Renal cortex interstitium (tissue), 15 donors: Measurements from ENCODE around the gene GRIN2A. TPM values are rescaled to one million over a fixed set of nuclear protein-coding genes. Genes with fewer than 3 reads are reported as not detected.

Source experiments
- DNase-seq, 11 donors: peaks; one replicate each; pipeline ENCODE4 v3.0.0-alpha.2; 2013; ENCODE audit warnings: low read depth in 9 of 11, low spot score in 4 of 11; ENCODE audit errors: extremely low read depth in 1 of 11
- long read RNA-seq, 16 experiments: transcript quantifications; one replicate each; lab custom pipeline, GENCODE V29; 2026
- polyA plus RNA-seq, 3 donors: library from polyadenylated mRNA; unstranded; fragments of 120-200 nt; gene quantifications; one replicate each; pipeline ENCODE4 v1.2.1, GENCODE V29; 2013; ENCODE audit not compliant: insufficient read length in 3 of 3

GRIN2A gene
- polyA plus RNA-seq, result 1 to 10 TPM; 5.8 to 6.6 (median 6.5) TPM
- long read RNA-seq, donor 1, partial matches to known transcripts, result 0 of 1 reads
- long read RNA-seq, donor 1, other reads (novel, unspliced or antisense), result 0 of 1 reads
- long read RNA-seq, donor 2, partial matches to known transcripts, result 0 of 3 reads
- long read RNA-seq, donor 2, other reads (novel, unspliced or antisense), result 0 of 3 reads
- long read RNA-seq, donor 3, partial matches to known transcripts, result 0 of 1 reads
- long read RNA-seq, donor 3, other reads (novel, unspliced or antisense), result 0 of 1 reads
- long read RNA-seq, donor 4, partial matches to known transcripts, result 0 of 1 reads
- long read RNA-seq, donor 4, other reads (novel, unspliced or antisense), result 0 of 1 reads
- long read RNA-seq, donor 5, result 0 reads
- long read RNA-seq, donor 6, partial matches to known transcripts, result 0 of 1 reads
- long read RNA-seq, donor 6, other reads (novel, unspliced or antisense), result 0 of 1 reads
- long read RNA-seq, donor 7, partial matches to known transcripts, result 0 of 1 reads
- long read RNA-seq, donor 7, other reads (novel, unspliced or antisense), result 0 of 1 reads
- long read RNA-seq, donor 8, result 0 reads
- long read RNA-seq, donor 9, result 0 reads
- long read RNA-seq, donor 10, result 0 reads
- long read RNA-seq, donor 11, result 0 reads
- long read RNA-seq, donor 12, result 0 reads
- long read RNA-seq, donor 13, result 0 reads
- long read RNA-seq, donor 14, result 0 reads
- long read RNA-seq, donor 15, partial matches to known transcripts, result 0 of 1 reads
- long read RNA-seq, donor 15, other reads (novel, unspliced or antisense), result 0 of 1 reads
- long read RNA-seq, donor 16, result 0 reads

- DNase-seq, result peak in 6 of 11 donors; percentile 13 to 42 (median 22)
These were observed at the start of gene GRIN2A for GRCh38 chr16:10182222-10183053. Gene GRIN2A (minus strand): TSS chr16:10182428. CDS start chr16:10180411, 2,017 bp downstream.

DNA sequence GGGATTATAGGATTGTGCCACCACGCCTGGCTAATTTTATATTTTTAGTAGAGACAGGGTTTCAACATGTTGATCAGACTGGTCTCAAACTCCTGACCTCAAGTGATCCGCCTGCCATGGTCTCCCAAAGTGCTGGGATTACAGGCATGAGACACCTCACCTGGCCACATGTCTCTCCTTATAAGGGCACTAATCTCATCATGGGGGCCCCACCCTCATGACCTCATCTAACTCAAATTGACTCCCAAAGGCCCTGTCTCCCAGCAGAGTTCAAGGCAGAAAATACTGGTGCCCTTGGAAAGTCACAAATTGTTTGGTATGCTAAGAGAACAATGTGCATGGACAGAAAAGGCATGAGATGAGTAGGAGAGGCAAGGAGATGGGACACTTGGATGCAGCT lies 49.3 kb upstream of the GRIN2A start:
- DNase-seq, result no peak

- DNase-seq, result peak in 1 of 11 donors; percentile 20
These were observed 46.6 kb upstream of the GRIN2A start for GRCh38 chr16:10228779-10229178.

- DNase-seq, result no peak
These were observed 44.7 kb upstream of the GRIN2A start for GRCh38 chr16:10226987-10227306.

- DNase-seq, result peak in 1 of 11 donors; percentile 29
These were observed 44.1 kb upstream of the GRIN2A start for GRCh38 chr16:10226141-10226986.

GRCh38 chr16:10225653-10226052 lies 43.4 kb upstream of the GRIN2A start:
- DNase-seq, result no peak

DNA sequence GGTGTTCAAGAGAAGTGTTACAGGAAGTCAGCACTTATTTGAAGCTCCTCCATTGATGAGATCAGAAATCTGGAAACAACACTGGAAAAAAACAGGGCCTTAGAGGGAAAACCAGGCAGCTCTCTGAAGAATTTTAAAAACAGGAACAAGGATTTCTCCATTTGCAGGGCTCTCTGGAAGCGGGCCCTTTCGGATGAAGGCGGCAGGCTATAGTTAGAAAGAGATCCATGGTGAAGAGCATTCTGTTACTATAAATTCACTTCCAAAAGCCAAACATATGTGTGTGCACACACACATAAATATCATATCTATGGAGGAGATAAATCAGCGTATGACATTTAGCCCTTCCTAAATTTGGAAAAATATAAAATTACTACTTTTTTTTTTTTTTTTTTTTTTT lies 42.6 kb upstream of the GRIN2A start:
- no peak for DNase-seq

DNA sequence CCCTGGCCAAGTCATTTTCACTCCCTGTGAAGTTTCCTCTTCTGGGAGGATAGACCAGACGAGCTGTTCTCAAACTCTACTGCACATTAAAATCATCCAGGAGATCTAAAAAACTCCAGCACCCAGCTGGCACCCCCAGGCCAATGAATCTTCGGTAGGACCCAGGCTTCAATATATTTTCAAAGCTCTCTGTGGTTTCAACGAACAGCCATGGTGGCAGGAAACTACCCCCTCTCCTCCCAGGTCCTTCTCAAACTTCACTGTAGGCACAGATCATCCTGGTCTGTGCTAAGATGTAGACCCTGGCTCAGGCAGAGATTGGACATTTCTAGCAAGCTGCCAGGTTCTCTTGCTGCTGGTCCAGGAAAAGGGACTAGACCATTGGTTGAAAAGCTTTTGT lies 38.7 kb upstream of the GRIN2A start:
- no peak for DNase-seq

- no peak for DNase-seq
These were observed 37.5 kb upstream of the GRIN2A start for GRCh38 chr16:10219742-10220141.

DNA sequence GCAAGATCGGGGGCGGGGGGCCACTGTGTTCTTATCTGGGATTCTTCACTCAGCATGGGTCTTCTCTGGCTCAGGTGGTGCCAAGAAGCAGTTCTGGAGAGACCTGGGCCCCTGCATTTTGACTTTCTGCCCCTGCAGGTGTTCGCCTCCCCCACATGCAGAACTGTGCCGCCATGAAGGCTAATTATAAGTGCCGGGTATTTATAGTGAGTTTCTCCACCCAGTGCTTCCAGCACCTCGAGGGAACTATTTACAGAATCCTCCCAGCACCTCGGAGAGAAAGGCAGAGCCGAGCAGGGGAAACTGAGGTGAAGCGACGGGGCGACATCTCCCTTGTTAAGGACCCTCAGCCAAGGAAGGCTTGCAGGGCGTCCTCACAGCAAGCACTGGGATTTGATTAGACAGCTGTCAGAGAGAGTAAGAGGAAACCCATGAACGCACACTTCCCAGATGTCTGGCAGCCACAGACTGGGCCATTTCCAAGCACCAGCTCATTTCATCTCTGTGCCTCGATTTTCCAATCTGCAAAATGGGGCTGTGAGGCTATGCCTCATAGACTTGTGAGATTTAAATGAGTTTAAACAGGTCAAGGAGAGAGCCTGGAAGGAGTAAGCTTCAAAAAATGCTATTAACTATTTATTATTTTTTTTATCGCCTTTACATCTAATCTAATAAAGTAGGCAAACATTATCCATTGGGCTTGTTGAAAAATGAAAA lies 36.4 kb upstream of the GRIN2A start:
- DNase-seq, result no peak

- DNase-seq, result no peak
These were observed 31.5 kb upstream of the GRIN2A start for GRCh38 chr16:10213748-10214147.

GRCh38 chr16:10210944-10211343 lies 28.7 kb upstream of the GRIN2A start:
- no peak for DNase-seq

DNA sequence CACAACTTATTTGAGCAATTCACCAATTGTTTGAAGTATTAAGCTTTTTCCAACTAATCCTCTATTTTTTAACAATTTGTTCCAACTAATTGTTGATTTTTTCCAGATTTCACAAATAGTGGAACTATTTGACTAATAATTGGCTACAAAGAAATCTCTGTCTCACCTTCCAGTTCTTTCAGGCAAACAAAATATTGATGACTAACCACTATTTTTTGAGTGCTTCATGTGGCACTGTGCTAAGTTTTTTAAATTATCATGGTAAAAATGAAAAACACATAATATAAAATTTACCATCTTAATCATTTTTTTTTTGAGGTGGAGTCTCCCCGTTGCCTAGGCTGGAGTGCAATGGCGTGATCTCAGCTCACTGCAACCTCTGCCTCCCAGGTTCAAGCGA lies 24.6 kb upstream of the GRIN2A start:
- DNase-seq, result no peak

- no peak for DNase-seq
These were observed 24.0 kb upstream of the GRIN2A start for GRCh38 chr16:10206215-10206614.

DNA sequence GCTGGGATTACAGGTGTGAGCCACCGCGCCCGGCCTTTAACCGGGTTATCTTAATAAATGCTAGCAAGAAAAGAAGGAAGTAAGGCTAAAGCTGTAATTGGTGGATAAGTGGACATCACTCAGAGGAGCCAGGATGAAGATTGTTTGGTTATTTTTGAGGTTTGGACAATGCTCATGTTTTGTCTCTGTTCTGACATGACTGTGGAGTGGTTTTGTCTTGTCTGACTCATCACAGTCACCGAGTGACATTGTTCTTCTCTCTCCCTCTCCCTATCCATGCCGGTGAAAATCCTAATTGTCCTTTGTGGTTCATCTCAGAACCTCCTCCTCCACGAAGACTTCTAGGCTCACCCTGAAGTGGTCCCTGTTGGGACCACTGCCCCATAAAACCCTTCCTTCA lies 23.5 kb upstream of the GRIN2A start:
- DNase-seq, result no peak

GRCh38 chr16:10202649-10203048 lies 20.4 kb upstream of the GRIN2A start:
- no peak for DNase-seq

DNA sequence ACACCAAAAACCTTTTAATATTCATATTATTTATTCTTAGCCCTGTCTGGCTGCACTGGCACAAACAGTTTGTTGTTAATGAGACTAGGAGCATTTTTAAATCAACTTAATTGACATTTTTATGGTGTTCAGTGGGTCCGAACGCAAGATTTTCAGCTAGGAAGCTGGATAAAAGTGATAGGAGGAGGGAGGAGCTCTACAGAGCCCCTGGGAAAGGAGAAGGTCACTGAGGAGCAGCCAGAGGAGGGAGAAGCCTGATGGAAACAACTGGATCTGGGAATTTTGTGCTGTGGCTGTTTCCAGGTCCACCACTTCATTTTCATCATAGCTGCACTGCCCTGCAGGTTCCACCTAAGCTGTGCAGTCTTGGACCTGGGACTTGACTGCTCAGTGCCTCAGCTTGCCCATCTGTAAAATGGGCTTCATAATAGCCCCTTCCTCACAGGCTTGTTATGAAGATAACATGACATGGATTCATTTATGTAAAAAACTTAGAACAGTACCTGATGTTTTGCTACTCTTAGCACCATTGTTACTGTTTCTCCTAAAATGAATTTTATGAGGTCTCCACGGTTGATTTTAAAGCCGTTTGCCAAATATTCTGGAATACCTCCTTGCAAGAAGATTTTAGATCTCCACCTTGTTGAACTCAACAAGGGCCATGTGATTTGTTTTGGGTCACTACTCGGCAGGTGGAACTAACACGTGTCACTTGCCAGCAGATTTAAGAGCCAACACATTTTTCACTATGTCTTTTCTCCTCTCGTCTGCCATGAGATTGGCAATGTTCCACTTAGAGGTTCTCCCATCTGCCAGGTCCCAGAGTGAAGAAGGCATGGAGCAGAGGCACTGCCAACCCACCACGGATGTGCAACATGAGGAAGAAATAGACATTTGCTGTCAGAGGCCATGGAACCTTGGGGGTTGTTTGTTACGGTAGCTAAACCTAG lies 18.7 kb upstream of the GRIN2A start:
- peak in 1 of 11 donors; percentile 17 for DNase-seq
